Small intestine (tissue), 7 donors: ENCODE data around the gene TNF. TPM values are rescaled to one million over a fixed set of nuclear protein-coding genes. Genes with fewer than 3 reads are reported as not detected.
A peak's percentile ranks its signal among the peaks of the same experiment; 100 is the strongest.
"Not testable (repeated sequence)": the region's sequence is repeated elsewhere in the genome, so short reads cannot be mapped to it uniquely, and the experiment has no call there.

ENCODE experiments used
- DNase-seq, 2 donors: peaks; one replicate each; pipeline versions ENCODE4 v3.0.0 to v3.0.0-alpha.2; 2013
- FAIRE-seq: peaks from 2 replicates; lab custom pipeline; 2012; peaks lifted over from hg19 to GRCh38; lab: Jason Lieb, UNC
- H3K27ac ChIP-seq, 3 donors: one replicate each; pipeline ENCODE4 v1.5.1; 2013; ENCODE audit warnings: low read length in 2 of 3, mild to moderate bottlenecking in 2 of 3, control low read depth in 1 of 3, inconsistent platforms in 1 of 3, low read depth in 1 of 3, moderate library complexity in 1 of 3
- H3K27me3 ChIP-seq, 3 donors: one replicate each; pipeline ENCODE4 v1.6.1; 2013; ENCODE audit warnings: low read length in 3 of 3, inconsistent platforms in 1 of 3; ENCODE audit not compliant: control insufficient read depth in 3 of 3, insufficient read depth in 3 of 3
- H3K36me3 ChIP-seq, 3 donors: one replicate each; pipeline ENCODE4 v1.6.1; 2013; ENCODE audit warnings: low read length in 3 of 3, inconsistent platforms in 1 of 3, low read depth in 1 of 3, mild to moderate bottlenecking in 1 of 3, moderate library complexity in 1 of 3; ENCODE audit not compliant: control insufficient read depth in 3 of 3, insufficient read depth in 2 of 3
- H3K4me1 ChIP-seq, 3 donors: one replicate each; pipeline ENCODE4 v1.6.1; 2013; ENCODE audit warnings: low read length in 2 of 3, inconsistent platforms in 1 of 3, low read depth in 1 of 3, mild to moderate bottlenecking in 1 of 3, moderate library complexity in 1 of 3; ENCODE audit not compliant: control insufficient read depth in 3 of 3, insufficient read depth in 2 of 3
- H3K4me3 ChIP-seq, 3 donors: one replicate each; pipeline ENCODE4 v1.5.1; 2013; ENCODE audit warnings: low read length in 3 of 3, control low read depth in 1 of 3, inconsistent platforms in 1 of 3, low read depth in 1 of 3, mild to moderate bottlenecking in 1 of 3, moderate library complexity in 1 of 3
- H3K9me3 ChIP-seq, 2 donors: one replicate each; pipeline ENCODE4 v1.6.1; 2013; ENCODE audit warnings: low read depth in 1 of 2, low read length in 1 of 2; ENCODE audit not compliant: control insufficient read depth in 2 of 2, insufficient read depth in 1 of 2
- WGBS, 3 donors: extraction: QIAGEN DNeasy Blood & Tissue Kit; methylation state at CpG; one replicate each; pipeline ENCODE4 v1.1.7; 2013; 5-methylcytosine and 5-hydroxymethylcytosine counted together
- polyA plus RNA-seq, 4 donors: library from polyadenylated mRNA; stranded (reverse) in 3 of 4; unstranded in 1 of 4; fragments of 200-250 nt in 3 of 4; fragments of 120-200 nt in 1 of 4; gene quantifications; one replicate each; pipeline versions ENCODE4 v1.2.1 to v1.2.3, GENCODE V29; 2013
- donor health status: healthy with polysubstance abuse.
- donor health status: control.
- donor health status: control.
- donor health status: Bipolar disorder and iron deficiency.
- donor health status: healthy.

Gene TNF
- polyA plus RNA-seq, 4 donors = 0.18 to 0.59 (median 0.45) TPM; not detected in 1

DNA sequence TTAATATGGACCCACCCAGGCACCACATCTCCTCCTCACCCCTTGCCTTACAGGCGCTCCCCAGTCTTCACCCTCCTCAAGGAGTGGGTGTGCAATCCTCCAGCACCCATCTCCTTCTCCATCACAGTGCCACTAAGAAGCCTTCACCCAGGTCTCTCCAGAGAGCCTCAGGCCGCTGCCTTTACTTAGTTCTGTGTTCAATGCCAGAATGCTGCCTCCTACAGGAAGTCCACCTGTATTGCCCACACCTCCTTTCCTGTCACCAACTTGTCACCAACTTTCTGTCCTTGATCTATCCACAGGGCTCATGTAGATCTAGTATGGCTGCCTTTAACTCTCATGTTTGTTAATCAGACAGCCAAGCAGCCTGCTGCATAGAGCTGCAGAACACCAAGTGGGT lies 10.1 kb downstream of the TNF start:
- peaks cover 0 to 2% of the 10 kb centered on the region in 2 donors for H3K9me3 ChIP-seq
- no peak overlapping the region for H3K4me3 ChIP-seq
- no peaks in the 10 kb centered on the region for H3K36me3 ChIP-seq
- H3K27ac ChIP-seq = peak overlapping the region in 1 of 3 donors; percentile 1
- DNase-seq (peak in 1 of 2 donors; percentile 36), FAIRE-seq (no peak)
- peaks cover 0 to 7% (median 0%) of the 10 kb centered on the region in 3 donors for H3K4me1 ChIP-seq
- 62 to 77% (median 63%) methylated on average over 2 of the region's 2 CpGs for WGBS, 3 donors
- peaks cover 0 to 12% (median 0%) of the 10 kb centered on the region in 3 donors for H3K27me3 ChIP-seq

- Histone ChIP-seq H3K9me3 (no peaks in the 10 kb centered on the region), H3K4me1 (peaks cover 0 to 5% (median 0%) of the 10 kb centered on the region in 3 donors), H3K36me3 (no peaks in the 10 kb centered on the region), H3K27me3 (peaks cover 0 to 10% (median 0%) of the 10 kb centered on the region in 3 donors), H3K4me3 (peak within 1 kb of the TSS in 1 of 3 donors; percentile 19), H3K27ac (peak within 1 kb of the TSS in 1 of 3 donors; percentile 17)
- whole genome bisulfite sequencing, 3 donors = 56 to 81% (median 62%) methylated on average over 1 of the region's 1 CpG
- FAIRE-seq (no peak), DNase-seq (no peak)
Observed at GRCh38 chr6:31586008-31586407, 10.6 kb downstream of the TNF start, which contains the start of gene LST1. Gene LST1, plus strand, starts transcription at chr6:31586277. Its CDS starts 1,023 bp downstream, at chr6:31587300.

DNA sequence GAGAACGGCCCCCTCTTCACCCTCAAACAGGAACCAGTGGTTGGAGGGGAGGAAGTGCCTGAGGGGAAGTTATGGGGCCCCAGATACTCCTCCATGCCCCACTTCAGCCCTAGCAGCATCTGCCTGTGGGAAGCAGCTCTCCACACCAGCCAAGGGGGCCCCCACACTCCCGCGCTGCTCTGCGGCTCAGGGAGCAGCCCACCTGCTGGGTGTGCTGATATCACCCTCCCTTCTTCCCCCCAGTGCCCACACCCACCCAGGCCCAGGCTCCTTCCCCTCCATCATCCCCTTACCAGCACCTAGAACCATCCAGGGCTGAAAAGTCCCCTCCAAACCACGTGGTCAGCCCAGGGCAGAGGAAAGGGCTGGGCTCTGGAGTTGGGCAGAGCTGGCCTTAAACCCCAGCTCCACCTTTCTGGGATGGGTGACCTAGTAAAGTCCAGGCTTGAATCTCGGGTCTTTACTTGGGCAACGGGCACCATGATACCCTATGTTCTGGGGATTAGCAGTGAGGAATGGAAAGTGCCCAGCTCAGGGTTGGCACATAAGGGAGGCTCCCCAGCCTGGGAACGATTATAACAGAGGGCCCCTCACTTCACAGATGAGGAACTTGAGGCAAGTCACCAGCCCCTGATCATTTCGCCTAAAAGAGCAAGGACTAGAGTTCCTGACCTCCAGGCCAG lies 11.4 kb downstream of the TNF start:
- peaks cover 0 to 2% (median 0%) of the 10 kb centered on the region in 3 donors for H3K4me1 ChIP-seq
- DNase-seq = no peak
- H3K9me3 ChIP-seq = no peaks in the 10 kb centered on the region
- WGBS, 3 donors = 44 to 74% (median 50%) methylated on average over 6 to 9 of the region's 9 CpGs
- peak overlapping the region in 1 of 3 donors; percentile 19 for H3K4me3 ChIP-seq
- H3K27me3 ChIP-seq = peaks cover 0 to 6% (median 0%) of the 10 kb centered on the region in 3 donors
- H3K36me3 ChIP-seq = no peaks in the 10 kb centered on the region
- FAIRE-seq = no peak
- peak overlapping the region in 1 of 3 donors; percentile 17 for H3K27ac ChIP-seq

GRCh38 chr6:31587791-31588777 lies 12.7 kb downstream of the TNF start:
- H3K9me3 ChIP-seq = no peaks in the 10 kb centered on the region
- peaks cover 0 to 3% (median 0%) of the 10 kb centered on the region in 3 donors for H3K27me3 ChIP-seq
- no peak overlapping the region for H3K27ac ChIP-seq
- WGBS, 3 donors = 57 to 77% (median 67%) methylated on average over 12 of the region's 12 CpGs
- no peak for FAIRE-seq
- H3K4me1 ChIP-seq = no peaks in the 10 kb centered on the region
- no peak overlapping the region for H3K4me3 ChIP-seq
- no peak for DNase-seq
- H3K36me3 ChIP-seq = no peaks in the 10 kb centered on the region

DNA sequence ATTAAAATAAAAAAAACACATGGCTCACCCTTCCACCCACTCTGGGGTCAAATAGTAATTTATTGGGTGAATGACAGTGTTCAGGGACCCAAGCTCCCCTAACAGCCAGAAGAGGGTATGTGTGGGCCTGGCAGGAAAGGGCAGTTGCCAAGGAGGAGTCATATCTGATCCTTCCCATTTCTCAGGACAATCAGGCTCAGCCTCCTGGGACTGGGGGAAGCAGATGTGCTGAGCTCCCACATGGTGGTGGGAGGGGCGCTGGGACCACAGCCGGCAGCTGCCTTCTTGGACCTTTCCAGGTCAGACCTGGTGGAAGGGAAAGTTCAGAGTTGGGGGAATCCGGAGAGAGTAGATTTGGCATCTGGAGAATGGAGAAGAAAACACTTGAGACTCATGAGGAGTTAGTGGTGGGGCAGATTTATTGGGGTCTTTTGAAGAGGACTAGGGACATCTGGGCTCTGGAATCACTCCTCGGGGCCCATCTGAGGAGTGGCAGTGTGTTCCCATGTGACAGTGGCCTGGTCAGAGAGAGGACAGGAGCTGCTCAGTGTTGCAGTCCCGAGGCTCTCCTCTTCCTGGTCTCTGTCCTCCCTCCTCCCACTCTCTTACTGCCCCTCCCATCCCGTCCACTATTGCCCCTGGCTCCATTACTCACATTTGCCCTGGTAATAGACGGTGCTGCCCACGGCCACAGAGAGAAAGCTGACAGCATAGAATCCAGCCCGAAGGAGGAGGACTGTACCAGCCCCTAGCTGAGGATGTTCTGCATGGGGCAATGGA lies 13.7 kb downstream of the TNF start:
- no peak overlapping the region for H3K4me3 ChIP-seq
- H3K27ac ChIP-seq = no peak overlapping the region
- H3K9me3 ChIP-seq = no peaks in the 10 kb centered on the region
- H3K27me3 ChIP-seq = peaks cover 0 to 3% (median 0%) of the 10 kb centered on the region in 3 donors
- DNase-seq (no peak), FAIRE-seq (no peak)
- H3K36me3 ChIP-seq = no peaks in the 10 kb centered on the region
- WGBS, 3 donors = 60 to 68% (median 61%) methylated on average over 8 to 9 of the region's 9 CpGs
- no peaks in the 10 kb centered on the region for H3K4me1 ChIP-seq

- H3K9me3 ChIP-seq, DNase-seq, FAIRE-seq, H3K4me3 ChIP-seq, H3K4me1 ChIP-seq, H3K27ac ChIP-seq, H3K36me3 ChIP-seq, H3K27me3 ChIP-seq: not testable (repeated sequence)
- 82 to 92% (median 90%) methylated on average over 5 of the region's 5 CpGs for WGBS, 3 donors
Observed at GRCh38 chr6:31590691-31591090, 15.3 kb downstream of the TNF start.

- H3K4me1 ChIP-seq = no peaks in the 10 kb centered on the region
- 85 to 95% (median 94%) methylated on average over 7 of the region's 7 CpGs for WGBS, 3 donors
- no peak for FAIRE-seq
Observed at GRCh38 chr6:31592396-31592771, 17.0 kb downstream of the TNF start.

More at GRCh38 chr6:31592396-31592771, 17.0 kb downstream of the TNF start:
- no peaks in the 10 kb centered on the region for H3K9me3 ChIP-seq
- no peak overlapping the region for H3K4me3 ChIP-seq
- no peaks in the 10 kb centered on the region for H3K36me3 ChIP-seq
- H3K27me3 ChIP-seq = no peaks in the 10 kb centered on the region
- H3K27ac ChIP-seq = no peak overlapping the region
- no peak for DNase-seq
